HCT116 (cell line): Measurements from ENCODE around the gene POLN. TPM values are rescaled to one million over a fixed set of nuclear protein-coding genes. Genes with fewer than 3 reads are reported as not detected.

ENCODE experiments used
- ATAC-seq: fragments of 200-7000 bp; cut with Tn5 transposase; 2 replicates; pipeline ENCODE4 v1.9.1; 2020; ENCODE audit warnings: mild to moderate bottlenecking, moderate library complexity
- BruUV-seq: library from RNA; stranded (reverse); fragments of 400-500 nt; replicated peaks from 2 replicates; lab custom pipeline; 2021; lab: Mats Ljungman, UMichigan
- CTCF ChIA-PET: fragments of 300-600 bp; sonication (Branson Sonifier 250); formaldehyde crosslinking; loops from one replicate; lab custom pipeline; 2021; ENCODE audit warnings: antibody characterized with exemption; lab: Charles Lee
- POLR2A ChIA-PET: fragments of 300-600, 350-600 bp; sonication (Branson Sonifier 250); formaldehyde crosslinking; loops from one replicate; lab custom pipeline; 2021; ENCODE audit warnings: antibody characterized with exemption; lab: Charles Lee
- RAD21 ChIA-PET, 2 experiments: fragments of 300-600 bp; sonication (Branson Sonifier 250); formaldehyde crosslinking; loops; one replicate each; lab custom pipeline; 2023; ENCODE audit warnings: low total read pairs in 2 of 2; ENCODE audit not compliant: uncharacterized antibody in 2 of 2, unreplicated experiment in 2 of 2, low non-redundant PET in 1 of 2; lab: Charles Lee
- DNase-seq: peaks from one replicate; pipeline ENCODE4 v3.0.0-alpha.2; 2010; ENCODE audit warnings: low read depth, low spot score
- H2AFZ ChIP-seq: fragments of 200-600 bp; shearing (Covaris generic), sonication (generic); 2 replicates; pipeline ENCODE4 v1.6.1; 2017; ENCODE audit warnings: low read depth, mixed run types, mixed read lengths, antibody characterized with exemption, low read length; ENCODE audit not compliant: poor library complexity, severe bottlenecking
- H3K27ac ChIP-seq: 2 replicates; pipeline ENCODE4 v1.5.1; 2012; ENCODE audit warnings: low read depth, low read length
- H3K27me3 ChIP-seq: fragments of 200-600 bp; sonication (generic); 2 replicates; pipeline ENCODE4 v1.6.1; 2016; ENCODE audit warnings: mixed run types, low read length, mixed read lengths; ENCODE audit not compliant: insufficient read depth
- H3K36me3 ChIP-seq, 2 experiments: fragments of 200-500 bp in 1 of 2; fragments of 200-600 bp in 1 of 2; sonication (Bioruptor generic) in 1 of 2; sonication (generic) in 1 of 2; 2 replicates each; pipeline versions ENCODE4 v1.5.1 to v1.6.1; 2014 to 2016; ENCODE audit warnings: low read length in 2 of 2, inconsistent platforms in 1 of 2, mixed read lengths in 1 of 2, mixed run types in 1 of 2; ENCODE audit not compliant: insufficient read depth in 2 of 2, control insufficient read depth in 1 of 2
- H3K4me1 ChIP-seq, 2 experiments: fragments of 200-600 bp in 1 of 2; sonication (generic) in 1 of 2; 2 replicates each; pipeline versions ENCODE4 v1.5.1 to v1.6.1; 2012 to 2017; ENCODE audit warnings: low read length in 2 of 2, inconsistent platforms in 1 of 2, mild to moderate bottlenecking in 1 of 2, mixed read lengths in 1 of 2, mixed run types in 1 of 2, moderate library complexity in 1 of 2; ENCODE audit not compliant: insufficient read depth in 2 of 2, control insufficient read depth in 1 of 2
- H3K4me2 ChIP-seq: fragments of 200-600 bp; sonication (generic); 2 replicates; pipeline ENCODE4 v1.6.1; 2017; ENCODE audit warnings: mixed run types, low read length, mixed read lengths
- H3K4me3 ChIP-seq, 2 experiments: fragments of 200-600 bp in 1 of 2; sonication (generic) in 1 of 2; replicated peaks in 1 of 2; 2 replicates each; pipeline ENCODE4 v1.5.1; 2011 to 2016; ENCODE audit warnings: low read length in 2 of 2, control low read depth in 1 of 2, low read depth in 1 of 2, mild to moderate bottlenecking in 1 of 2, mixed read lengths in 1 of 2, mixed run types in 1 of 2
- H3K79me2 ChIP-seq: fragments of 200-600 bp; sonication (generic); 2 replicates; pipeline ENCODE4 v1.6.1; 2017; ENCODE audit warnings: mild to moderate bottlenecking, mixed run types, low read length, moderate library complexity, mixed read lengths; ENCODE audit not compliant: insufficient read depth
- H3K9ac ChIP-seq: fragments of 200-600 bp; sonication (generic); 2 replicates; pipeline ENCODE4 v1.6.1; 2016; ENCODE audit warnings: low read length, mixed read lengths
- H3K9me2 ChIP-seq: fragments of 200-600 bp; sonication (generic), shearing (Covaris generic); 2 replicates; pipeline ENCODE4 v1.6.1; 2017; ENCODE audit warnings: mixed run types, mild to moderate bottlenecking, moderate library complexity; ENCODE audit not compliant: insufficient read depth
- H3K9me3 ChIP-seq, 2 experiments: fragments of 200-500 bp in 1 of 2; fragments of 200-600 bp in 1 of 2; sonication (Bioruptor generic) in 1 of 2; sonication (generic) in 1 of 2; 2 replicates each; pipeline ENCODE4 v1.6.1; 2014 to 2017; ENCODE audit warnings: low read length in 2 of 2, mixed read lengths in 2 of 2, inconsistent platforms in 1 of 2, low read depth in 1 of 2, mild to moderate bottlenecking in 1 of 2, mixed run types in 1 of 2, moderate library complexity in 1 of 2; ENCODE audit not compliant: control insufficient read depth in 1 of 2, insufficient read depth in 1 of 2
- H4K20me1 ChIP-seq: fragments of 200-600 bp; sonication (generic), shearing (Covaris generic); 2 replicates; pipeline ENCODE4 v1.6.1; 2017; ENCODE audit warnings: mixed run types, mild to moderate bottlenecking, moderate library complexity; ENCODE audit not compliant: insufficient read depth
- CBX3 ChIP-seq: IDR thresholded peaks from 2 replicates; pipeline ENCODE4 v1.6.1; 2012; ENCODE audit warnings: low read depth
- CEBPB ChIP-seq: IDR thresholded peaks from 2 replicates; pipeline ENCODE4 v1.6.1; 2012; ENCODE audit warnings: low read depth
- CTCF ChIP-seq, 3 experiments: fragments of 200-600 bp in 1 of 3; sonication (generic) in 1 of 3; IDR thresholded peaks in 2 of 3; conservative IDR thresholded peaks in 1 of 3; 2 replicates each; pipeline ENCODE4 v1.5.1; 2012 to 2017; ENCODE audit warnings: low read depth in 2 of 3, low read length in 2 of 3, antibody characterized with exemption in 1 of 3, borderline replicate concordance in 1 of 3, control low read depth in 1 of 3, mild to moderate bottlenecking in 1 of 3, mixed read lengths in 1 of 3, mixed run types in 1 of 3, moderate library complexity in 1 of 3; ENCODE audit not compliant: insufficient read depth in 1 of 3
- EGR1 ChIP-seq: IDR thresholded peaks from 2 replicates; pipeline ENCODE4 v1.6.1; 2012; ENCODE audit warnings: low read depth
- EZH2phosphoT487 ChIP-seq: fragments of 200-600 bp; IDR thresholded peaks from 2 replicates; pipeline ENCODE4 v1.6.1; 2018; ENCODE audit warnings: antibody characterized with exemption, borderline replicate concordance
- POLR2A ChIP-seq: IDR thresholded peaks from 2 replicates; pipeline ENCODE4 v1.7.0; 2011; ENCODE audit warnings: borderline replicate concordance; ENCODE audit not compliant: insufficient read depth, insufficient read length; ENCODE audit errors: extremely low read depth
- RAD21 ChIP-seq: IDR thresholded peaks from 2 replicates; pipeline ENCODE4 v1.6.1; 2012; ENCODE audit warnings: low read depth, mild to moderate bottlenecking
- REST ChIP-seq: IDR thresholded peaks from 2 replicates; pipeline ENCODE4 v1.6.1; 2012; ENCODE audit warnings: low read depth
- SIN3A ChIP-seq: IDR thresholded peaks from 2 replicates; pipeline ENCODE4 v1.6.1; 2012; ENCODE audit warnings: low read depth
- ZBTB33 ChIP-seq: IDR thresholded peaks from 2 replicates; pipeline ENCODE4 v1.6.1; 2011; ENCODE audit warnings: mild to moderate bottlenecking, low read length, moderate library complexity; ENCODE audit not compliant: insufficient replicate concordance; ENCODE audit errors: extremely low read depth
- ZFX ChIP-seq: fragments of 450-650 bp; IDR thresholded peaks from 2 replicates; pipeline ENCODE4 v1.6.1; 2017
- intact Hi-C: fragments of 100-400 bp; cut with micrococcal nuclease; formaldehyde crosslinking; loops from 2 replicates; pipeline ENCODE4 v1.10.0; 2022
- total RNA-seq: library from RNA; stranded (reverse); gene quantifications from one replicate; pipeline ENCODE4 v1.2.1, GENCODE V29; 2021; ENCODE audit not compliant: unreplicated experiment

Gene POLN
- total RNA-seq, 1 experiment from 2014 or later: 3.1 TPM

GRCh38 chr4:2168469-2169319, 73.2 kb downstream of the POLN start:
- CTCF ChIA-PET: interaction anchor here (0.6 kb wide), 1 partner anchor 157 kb away, joined by 5 read pairs; no protein-coding TSS in a partner anchor
- intact Hi-C loops: no loop called here
- no peak for DNase-seq
- no peak overlapping the region for H3K9ac ChIP-seq
- H4K20me1 ChIP-seq: no peaks in the 10 kb centered on the region
- no peaks in the 10 kb centered on the region for H3K79me2 ChIP-seq
- 0 out of 2 replicates have a peak, but pooled peaks have one; percentile 53 for ATAC-seq
- TF ChIP-seq RAD21 (peak; percentile 65), POLR2A (no peak), CTCF (IDR thresholded peaks at IDR 0.05 in 2 of 3, conservative IDR thresholded peaks at IDR 0.05 in 1 of 3; ENCODE audit: borderline replicate concordance in 1 of 3, insufficient read depth in 1 of 3, low read depth in 2 of 3, low read length in 2 of 3) (peak in 2 of 3 experiments; percentile 6 to 53; a peak in 1 of 6 replicates)
- no peak overlapping the region for H3K4me2 ChIP-seq
- H3K4me1 ChIP-seq: no peaks in the 10 kb centered on the region
- POLR2A ChIA-PET: no interaction called here
- RAD21 ChIA-PET: no interaction called here
- H3K27ac ChIP-seq: no peak overlapping the region
- H3K36me3 ChIP-seq: no peaks in the 10 kb centered on the region
- no peak overlapping the region for H2AFZ ChIP-seq
- no peaks in the 10 kb centered on the region for H3K9me2 ChIP-seq
- no peaks in the 10 kb centered on the region for H3K9me3 ChIP-seq
- no peak overlapping the region for H3K4me3 ChIP-seq
- H3K27me3 ChIP-seq: no peaks in the 10 kb centered on the region
- BruUV-seq: no TSS peak

GRCh38 chr4:2166253-2166652, 75.7 kb downstream of the POLN start:
- Histone ChIP-seq H3K4me2 (no peak overlapping the region), H3K4me3 (no peak overlapping the region), H2AFZ (no peak overlapping the region), H3K27me3 (no peaks in the 10 kb centered on the region), H3K9me2 (no peaks in the 10 kb centered on the region), H3K4me1 (no peaks in the 10 kb centered on the region), H3K9ac (no peak overlapping the region), H4K20me1 (no peaks in the 10 kb centered on the region), H3K9me3 (no peaks in the 10 kb centered on the region), H3K27ac (no peak overlapping the region), H3K36me3 (no peaks in the 10 kb centered on the region), H3K79me2 (no peaks in the 10 kb centered on the region)
- ChIA-PET POLR2A (no interaction called here), RAD21 (no interaction called here), CTCF (no interaction called here)
- BruUV-seq: no TSS peak
- intact Hi-C loops: no loop called here
- DNase-seq: no peak
- no peak for ATAC-seq
- TF ChIP-seq ZBTB33 (no peak), ZFX (no peak), SIN3A (no peak), CBX3 (no peak), RAD21 (no peak), REST (no peak), EGR1 (no peak), CEBPB (no peak), POLR2A (no peak), EZH2phosphoT487 (no peak)
